ENCODE data around the gene KIRREL3.

GRCh38 chr11:126597041-126597440 is 403.5 kb downstream of the KIRREL3 start:
- TF ChIP-seq ZNF274 (IDR thresholded peaks at IDR 0.05; ENCODE audit: low read depth, low read length) = no peak
- TF ChIP-seq SUZ12 (IDR thresholded peaks at IDR 0.05; ENCODE audit: extremely low read depth, insufficient read depth, insufficient read length) = no peak

All from NT2/D1 (cell line).